NT2/D1 (cell line): ENCODE data around the gene PKN3.

ENCODE experiments used
- SUZ12 ChIP-seq: IDR thresholded peaks from 2 replicates; pipeline ENCODE4 v1.6.1; 2011; ENCODE audit not compliant: insufficient read length, insufficient read depth; ENCODE audit errors: extremely low read depth
- YY1 ChIP-seq: IDR thresholded peaks from 2 replicates; pipeline ENCODE4 v1.6.1; 2011; ENCODE audit not compliant: insufficient read length, insufficient read depth
- ZNF274 ChIP-seq: IDR thresholded peaks from 2 replicates; pipeline ENCODE4 v1.6.1; 2011; ENCODE audit warnings: mild to moderate bottlenecking, low read depth, low read length

- TF ChIP-seq YY1 (no peak), ZNF274 (no peak), SUZ12 (no peak)
Observed at GRCh38 chr9:128683340-128684064, 18.8 kb upstream of the PKN3 start.
